Cardiac muscle cell (in vitro differentiated cells and primary cell): ENCODE measurements around the gene GSG1L. TPM values are rescaled to one million over a fixed set of nuclear protein-coding genes. Genes with fewer than 3 reads are reported as not detected.
"Not testable (repeated sequence)": the region's sequence is repeated elsewhere in the genome, so short reads cannot be mapped to it uniquely, and the experiment has no call there.

Experiments used
- DNase-seq, 2 donors: peaks; one replicate each; pipeline versions ENCODE4 v3.0.0 to v3.0.0-alpha.2; 2010 to 2017; ENCODE audit warnings: low read depth in 1 of 2, low spot score in 1 of 2
- H3K27ac ChIP-seq: fragments of 200-600 bp; sonication (generic); 2 replicates; pipeline ENCODE4 v1.5.1; 2016
- H3K27me3 ChIP-seq: fragments of 200-600 bp; sonication (generic); 2 replicates; pipeline ENCODE4 v1.6.0; 2016; ENCODE audit warnings: control low read depth
- H3K36me3 ChIP-seq: fragments of 200-600 bp; sonication (generic); 2 replicates; pipeline ENCODE4 v1.5.1; 2016; ENCODE audit warnings: control low read depth
- H3K4me1 ChIP-seq: fragments of 200-600 bp; sonication (generic); 2 replicates; pipeline ENCODE4 v1.8.1; 2017; ENCODE audit warnings: low read depth, mild to moderate bottlenecking, mixed run types
- H3K4me3 ChIP-seq: fragments of 200-600 bp; sonication (generic); 2 replicates; pipeline ENCODE4 v1.5.1; 2016; ENCODE audit warnings: mild to moderate bottlenecking
- H3K9me3 ChIP-seq: fragments of 200-600 bp; sonication (generic); 2 replicates; pipeline ENCODE4 v1.5.1; 2017; ENCODE audit warnings: low read depth, mild to moderate bottlenecking, control low read depth
- polyA plus RNA-seq: library from polyadenylated mRNA; unstranded; fragments of >200 nt; fragmentation: Nextera tagmentation; extraction: Ambion mirVana; gene quantifications from 2 replicates; pipeline ENCODE4 v1.2.1, GENCODE V29; 2016
- total RNA-seq: library from RNA; depleted of rRNA; stranded (reverse); fragments of >200 nt; gene quantifications from 2 replicates; pipeline ENCODE4 v1.2.3, GENCODE V29; 2016
- TF ChIP-seq, protein P1 (sequence below): IDR thresholded peaks from 2 replicates; pipeline ENCODE4 v1.5.1; 2012; ENCODE audit warnings: low read depth, mild to moderate bottlenecking, low read length

GSG1L gene
- total and polyA plus RNA-seq, 2 experiments from 2014 or later = not detected

DNA sequence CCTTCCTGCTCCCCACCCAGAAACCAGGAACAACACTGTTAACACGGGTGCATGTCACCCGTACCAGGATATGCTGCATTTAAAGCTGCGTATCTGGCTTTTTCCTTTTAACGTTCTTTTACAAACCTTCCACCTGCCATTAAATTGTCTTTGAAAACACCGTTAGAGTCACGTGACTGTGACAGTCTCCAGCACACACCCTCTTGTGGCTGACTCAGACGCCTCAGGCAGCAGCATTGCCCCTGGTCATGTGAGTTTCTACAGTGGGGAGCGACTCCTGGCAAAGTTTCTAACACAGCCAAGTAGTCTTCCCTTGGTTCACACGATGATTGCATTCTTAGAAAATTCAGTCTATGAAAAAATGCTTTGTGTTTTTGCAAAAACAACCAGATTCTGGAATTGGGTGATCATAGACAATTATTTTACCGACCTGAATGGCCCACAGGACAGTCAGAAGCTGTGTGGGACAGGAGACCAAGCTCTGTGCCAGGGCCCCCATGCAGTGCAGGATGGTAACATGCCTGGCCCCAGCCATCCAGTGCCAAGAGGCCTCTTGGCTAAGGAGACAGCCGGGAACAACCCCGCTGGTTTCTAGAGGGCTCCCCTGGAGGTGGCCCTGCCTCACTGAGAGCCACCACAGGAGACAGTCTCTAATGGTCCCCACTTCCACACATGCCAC lies 314.5 kb downstream of the GSG1L start:
- DNase-seq = peak; percentile 66 to 71
- H3K27ac ChIP-seq = no peak overlapping the region
- H3K4me3 ChIP-seq = no peak overlapping the region
- no peaks in the 10 kb centered on the region for H3K27me3 ChIP-seq
- TF ChIP-seq, protein P1, sequence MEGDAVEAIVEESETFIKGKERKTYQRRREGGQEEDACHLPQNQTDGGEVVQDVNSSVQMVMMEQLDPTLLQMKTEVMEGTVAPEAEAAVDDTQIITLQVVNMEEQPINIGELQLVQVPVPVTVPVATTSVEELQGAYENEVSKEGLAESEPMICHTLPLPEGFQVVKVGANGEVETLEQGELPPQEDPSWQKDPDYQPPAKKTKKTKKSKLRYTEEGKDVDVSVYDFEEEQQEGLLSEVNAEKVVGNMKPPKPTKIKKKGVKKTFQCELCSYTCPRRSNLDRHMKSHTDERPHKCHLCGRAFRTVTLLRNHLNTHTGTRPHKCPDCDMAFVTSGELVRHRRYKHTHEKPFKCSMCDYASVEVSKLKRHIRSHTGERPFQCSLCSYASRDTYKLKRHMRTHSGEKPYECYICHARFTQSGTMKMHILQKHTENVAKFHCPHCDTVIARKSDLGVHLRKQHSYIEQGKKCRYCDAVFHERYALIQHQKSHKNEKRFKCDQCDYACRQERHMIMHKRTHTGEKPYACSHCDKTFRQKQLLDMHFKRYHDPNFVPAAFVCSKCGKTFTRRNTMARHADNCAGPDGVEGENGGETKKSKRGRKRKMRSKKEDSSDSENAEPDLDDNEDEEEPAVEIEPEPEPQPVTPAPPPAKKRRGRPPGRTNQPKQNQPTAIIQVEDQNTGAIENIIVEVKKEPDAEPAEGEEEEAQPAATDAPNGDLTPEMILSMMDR = peak; percentile 34
- H3K9me3 ChIP-seq = no peaks in the 10 kb centered on the region
- peaks cover 2% of the 10 kb centered on the region for H3K4me1 ChIP-seq
- no peaks in the 10 kb centered on the region for H3K36me3 ChIP-seq

GRCh38 chr16:27747946-27748345 lies 315.6 kb downstream of the GSG1L start:
- DNase-seq = no peak
- H3K9me3 ChIP-seq = no peaks in the 10 kb centered on the region
- no peaks in the 10 kb centered on the region for H3K27me3 ChIP-seq

DNA sequence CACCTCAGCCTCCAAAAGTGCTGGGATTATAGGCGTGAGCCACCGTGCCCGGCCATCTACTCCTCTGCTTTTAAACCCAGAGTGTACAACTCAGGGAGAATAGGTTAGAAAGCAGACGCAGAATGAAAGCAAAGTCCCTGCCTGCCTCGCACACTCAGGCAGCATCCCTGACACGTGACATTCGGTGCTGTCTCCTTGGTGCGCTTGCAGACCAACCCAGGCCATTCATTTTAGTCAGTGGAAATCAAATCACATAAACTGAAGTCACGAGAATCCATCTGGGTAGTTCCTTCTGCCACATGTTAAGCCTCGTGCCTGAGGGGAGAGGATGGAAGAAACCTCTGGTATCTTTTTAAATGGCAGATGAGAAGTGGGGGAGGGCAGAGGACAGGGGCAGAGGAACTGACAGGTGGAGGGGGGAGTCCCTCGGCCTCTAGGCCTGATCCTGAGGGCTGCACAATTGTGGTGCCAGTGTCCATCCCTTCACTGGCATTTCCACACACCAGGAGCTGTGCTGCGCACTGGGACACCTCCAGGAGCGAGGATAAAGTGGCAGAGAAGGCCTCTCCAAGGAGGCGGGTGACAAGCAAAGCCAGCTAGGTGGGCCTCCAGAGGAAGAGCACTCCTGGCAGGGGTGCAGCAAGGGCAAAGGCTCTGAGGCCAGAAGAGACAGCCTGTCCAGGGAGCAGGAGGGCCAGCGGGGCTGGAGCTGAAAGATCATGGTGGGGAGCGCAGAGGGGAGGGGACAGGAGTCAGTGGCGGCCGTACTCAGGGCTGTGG lies 317.2 kb downstream of the GSG1L start:
- DNase-seq = no peak
- Histone ChIP-seq H3K4me3 (no peak overlapping the region), H3K27me3 (no peaks in the 10 kb centered on the region), H3K4me1 (peaks cover 2% of the 10 kb centered on the region), H3K9me3 (no peaks in the 10 kb centered on the region), H3K27ac (no peak overlapping the region), H3K36me3 (no peaks in the 10 kb centered on the region)
- TF ChIP-seq, protein P1 = no peak

More at GRCh38 chr16:27747946-27748345, 315.6 kb downstream of the GSG1L start:
- Histone ChIP-seq H3K36me3 (no peaks in the 10 kb centered on the region), H3K27ac (no peak overlapping the region), H3K4me1 (peaks cover 2% of the 10 kb centered on the region), H3K4me3 (no peak overlapping the region)
- TF ChIP-seq, protein P1 = no peak

DNA sequence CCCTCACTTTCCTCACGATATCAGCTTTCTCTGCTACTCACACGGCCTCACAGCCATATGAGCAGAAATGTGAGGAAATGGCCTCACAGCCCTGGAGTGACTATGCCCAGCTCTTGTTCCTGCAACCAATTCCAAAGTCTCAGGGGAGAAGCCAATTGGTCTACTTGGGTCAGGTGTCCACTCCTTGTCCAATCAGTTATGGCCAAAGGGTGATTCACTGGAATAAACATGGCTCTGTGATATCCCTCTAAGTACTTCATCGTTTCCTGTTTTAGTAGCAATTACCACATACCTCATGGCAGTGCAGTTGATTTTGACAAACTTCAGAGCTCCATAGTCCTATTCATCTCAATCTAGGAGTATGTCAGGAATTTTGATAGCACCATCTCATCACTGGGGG lies 318.2 kb downstream of the GSG1L start:
- TF ChIP-seq, protein P1 = no peak
- Histone ChIP-seq H3K36me3 (no peaks in the 10 kb centered on the region), H3K4me3 (no peak overlapping the region), H3K27ac (no peak overlapping the region), H3K27me3 (no peaks in the 10 kb centered on the region), H3K4me1 (peaks cover 2% of the 10 kb centered on the region), H3K9me3 (no peaks in the 10 kb centered on the region)
- DNase-seq = peak in 1 of 2 donors; percentile 41

DNA sequence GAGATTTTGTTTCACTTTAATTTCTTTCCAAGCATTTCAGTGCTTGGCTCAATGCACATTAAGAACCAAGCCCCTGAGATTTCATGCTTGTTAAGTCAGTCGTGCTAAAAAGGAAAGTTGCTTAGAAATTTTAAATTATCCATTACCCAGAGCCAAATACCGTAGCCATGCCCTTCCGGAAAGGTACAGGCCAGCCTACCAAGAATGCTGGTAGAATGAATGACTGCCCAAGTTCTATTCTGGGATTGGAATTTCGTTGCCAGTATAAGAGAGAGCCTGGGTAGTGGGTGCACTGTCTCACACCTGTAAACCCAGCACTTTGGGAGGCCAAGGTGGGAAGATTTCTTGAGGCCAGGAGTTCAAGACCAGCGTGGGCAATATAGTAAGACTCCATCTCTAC lies 319.6 kb downstream of the GSG1L start:
- Histone ChIP-seq H3K27ac (no peak overlapping the region), H3K27me3 (no peaks in the 10 kb centered on the region), H3K4me3 (no peak overlapping the region), H3K9me3 (no peaks in the 10 kb centered on the region), H3K4me1 (peaks cover 2% of the 10 kb centered on the region), H3K36me3 (no peaks in the 10 kb centered on the region)
- TF ChIP-seq, protein P1 = no peak
- DNase-seq = no peak

- not testable (repeated sequence) for H3K36me3 ChIP-seq, H3K4me1 ChIP-seq, DNase-seq, H3K27me3 ChIP-seq, H3K27ac ChIP-seq, H3K4me3 ChIP-seq, H3K9me3 ChIP-seq
These were observed 320.5 kb downstream of the GSG1L start for GRCh38 chr16:27743001-27743400.
